ENCODE measurements around the gene ATP2B1.

- TF ChIP-seq CTCF (IDR thresholded peaks at IDR 0.05) (no peak), EZH2 (IDR thresholded peaks at IDR 0.05) (no peak), EZH2phosphoT487 (IDR thresholded peaks at IDR 0.05) (no peak)
Observed at GRCh38 chr12:89636052-89636775, 72.4 kb downstream of the ATP2B1 start.

Data from neural progenitor cell (in vitro differentiated cells).